ENCODE results near the gene RNPS1.

RNPS1 gene

DNA sequence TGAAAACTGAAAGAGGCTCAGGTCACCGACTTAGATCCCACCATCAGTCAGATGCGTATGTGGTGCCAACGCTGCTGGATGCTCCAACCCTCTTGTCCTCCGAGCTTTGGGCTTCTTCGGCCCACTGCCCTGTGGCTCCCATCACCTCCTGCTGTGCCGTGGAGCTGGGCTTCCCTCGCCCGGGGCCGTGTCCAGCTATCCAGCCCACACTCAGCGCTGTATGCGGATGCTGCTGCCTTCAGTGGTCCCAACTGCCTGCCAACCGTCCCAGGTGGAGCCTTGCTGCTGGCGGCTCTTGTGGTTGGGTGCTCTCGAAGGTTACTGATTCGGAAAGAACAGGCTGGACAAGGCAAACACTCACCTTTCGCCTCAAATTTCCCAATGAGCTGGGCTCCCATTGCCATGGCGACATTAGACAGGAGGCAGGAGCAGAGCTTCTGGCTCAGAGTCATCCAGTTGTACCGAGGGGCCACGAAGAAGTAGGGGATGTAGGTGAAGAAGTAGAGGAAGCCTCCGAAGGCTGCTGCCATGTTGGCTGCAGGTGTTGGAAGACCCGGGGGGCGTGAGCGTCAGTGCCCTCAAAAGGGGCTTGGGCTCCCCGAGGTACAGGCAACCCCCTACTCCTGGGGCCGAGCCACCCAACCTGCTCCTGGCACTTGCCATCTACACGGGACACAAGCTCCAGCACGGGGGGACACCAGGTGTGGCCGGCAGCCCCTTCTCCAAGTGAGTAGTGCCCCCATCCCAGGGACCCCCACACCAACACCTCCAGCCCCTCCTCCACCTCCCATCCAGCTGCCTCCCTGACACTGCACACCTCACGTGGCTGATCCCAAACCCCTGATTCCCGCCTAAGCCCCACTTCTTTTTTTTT is 40.4 kb upstream of the RNPS1 start:
- no peaks in the 10 kb centered on the region for H3K27me3 ChIP-seq (ENCODE audit: insufficient read depth, poor library complexity, severe bottlenecking)
- no peak overlapping the region for H3K27ac ChIP-seq (replicated peaks)
- TF ChIP-seq SPI1 (IDR thresholded peaks at IDR 0.05; ENCODE audit: borderline replicate concordance, low read depth) (no peak), CTCF (IDR thresholded peaks at IDR 0.05; ENCODE audit: insufficient read depth, low read length) (no peak), GABPA (IDR thresholded peaks at IDR 0.05; ENCODE audit: low read depth) (no peak), POLR2AphosphoS5 (IDR thresholded peaks at IDR 0.05; ENCODE audit: low read depth) (no peak)
- TF ChIP-seq, protein P1, sequence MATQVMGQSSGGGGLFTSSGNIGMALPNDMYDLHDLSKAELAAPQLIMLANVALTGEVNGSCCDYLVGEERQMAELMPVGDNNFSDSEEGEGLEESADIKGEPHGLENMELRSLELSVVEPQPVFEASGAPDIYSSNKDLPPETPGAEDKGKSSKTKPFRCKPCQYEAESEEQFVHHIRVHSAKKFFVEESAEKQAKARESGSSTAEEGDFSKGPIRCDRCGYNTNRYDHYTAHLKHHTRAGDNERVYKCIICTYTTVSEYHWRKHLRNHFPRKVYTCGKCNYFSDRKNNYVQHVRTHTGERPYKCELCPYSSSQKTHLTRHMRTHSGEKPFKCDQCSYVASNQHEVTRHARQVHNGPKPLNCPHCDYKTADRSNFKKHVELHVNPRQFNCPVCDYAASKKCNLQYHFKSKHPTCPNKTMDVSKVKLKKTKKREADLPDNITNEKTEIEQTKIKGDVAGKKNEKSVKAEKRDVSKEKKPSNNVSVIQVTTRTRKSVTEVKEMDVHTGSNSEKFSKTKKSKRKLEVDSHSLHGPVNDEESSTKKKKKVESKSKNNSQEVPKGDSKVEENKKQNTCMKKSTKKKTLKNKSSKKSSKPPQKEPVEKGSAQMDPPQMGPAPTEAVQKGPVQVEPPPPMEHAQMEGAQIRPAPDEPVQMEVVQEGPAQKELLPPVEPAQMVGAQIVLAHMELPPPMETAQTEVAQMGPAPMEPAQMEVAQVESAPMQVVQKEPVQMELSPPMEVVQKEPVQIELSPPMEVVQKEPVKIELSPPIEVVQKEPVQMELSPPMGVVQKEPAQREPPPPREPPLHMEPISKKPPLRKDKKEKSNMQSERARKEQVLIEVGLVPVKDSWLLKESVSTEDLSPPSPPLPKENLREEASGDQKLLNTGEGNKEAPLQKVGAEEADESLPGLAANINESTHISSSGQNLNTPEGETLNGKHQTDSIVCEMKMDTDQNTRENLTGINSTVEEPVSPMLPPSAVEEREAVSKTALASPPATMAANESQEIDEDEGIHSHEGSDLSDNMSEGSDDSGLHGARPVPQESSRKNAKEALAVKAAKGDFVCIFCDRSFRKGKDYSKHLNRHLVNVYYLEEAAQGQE (IDR thresholded peaks at IDR 0.05; ENCODE audit: insufficient replicate concordance, low read depth), result no peak
- H3K4me3 ChIP-seq (replicated peaks; ENCODE audit: insufficient read depth, low read length), result no peak overlapping the region
- DNase-seq (ENCODE audit: low read depth in 1 of 2, low spot score in 1 of 2), result no peak

GRCh38 chr16:2299915-2300192 is 31.9 kb upstream of the RNPS1 start:
- DNase-seq (ENCODE audit: low read depth in 1 of 2, low spot score in 1 of 2), result no peak
- no peak overlapping the region for H3K4me3 ChIP-seq (replicated peaks; ENCODE audit: insufficient read depth, low read length)

More at GRCh38 chr16:2299915-2300192, 31.9 kb upstream of the RNPS1 start:
- no peak overlapping the region for H3K27ac ChIP-seq (replicated peaks)
- TF ChIP-seq, protein P1 (IDR thresholded peaks at IDR 0.05; ENCODE audit: insufficient replicate concordance, low read depth), result no peak
- TF ChIP-seq CTCF (IDR thresholded peaks at IDR 0.05; ENCODE audit: insufficient read depth, low read length), result no peak
- no peak for TF ChIP-seq GABPA (IDR thresholded peaks at IDR 0.05; ENCODE audit: low read depth)
- no peak for TF ChIP-seq SPI1 (IDR thresholded peaks at IDR 0.05; ENCODE audit: borderline replicate concordance, low read depth)
- TF ChIP-seq POLR2AphosphoS5 (IDR thresholded peaks at IDR 0.05; ENCODE audit: low read depth), result no peak
- no peaks in the 10 kb centered on the region for H3K27me3 ChIP-seq (ENCODE audit: insufficient read depth, poor library complexity, severe bottlenecking)
